WTC11 (cell line): ENCODE results near the gene SERTAD2.

Experiments used
- ATF1 ChIP-seq: sonication (generic); formaldehyde crosslinking; IDR thresholded peaks from 2 replicates; pipeline ENCODE4 v1.8.1; 2023; ENCODE audit warnings: mild to moderate bottlenecking, moderate library complexity, missing genetic modification reagents
- CBFB ChIP-seq: sonication (generic); formaldehyde crosslinking; IDR thresholded peaks from 2 replicates; pipeline ENCODE4 v1.8.1; 2022; ENCODE audit warnings: mild to moderate bottlenecking, low read depth, missing genetic modification reagents
- TF ChIP-seq, protein P1 (sequence below): sonication (generic); formaldehyde crosslinking; IDR thresholded peaks from 2 replicates; pipeline ENCODE4 v1.8.1; 2022; ENCODE audit warnings: mild to moderate bottlenecking, moderate library complexity, missing genetic modification reagents

DNA sequence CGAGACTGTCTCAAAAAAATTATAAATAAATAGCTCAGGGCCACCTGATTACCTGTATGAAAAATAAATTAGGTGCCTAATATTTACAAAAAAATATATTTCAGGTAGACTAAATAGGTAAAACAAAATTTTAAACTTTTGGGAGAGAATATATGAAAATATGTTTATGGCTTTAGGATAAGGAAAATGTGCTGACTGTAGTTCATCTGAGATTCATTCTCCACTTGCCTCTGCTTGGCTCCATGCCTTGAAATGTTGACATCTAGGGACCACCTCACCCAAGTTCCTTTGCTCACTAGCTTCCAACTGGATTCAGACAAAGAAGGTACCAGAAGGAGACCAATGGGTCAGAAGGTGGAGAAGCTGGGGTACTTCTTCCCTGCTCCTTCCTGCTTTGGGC lies 9.7 kb upstream of the SERTAD2 start:
- TF ChIP-seq, protein P1, sequence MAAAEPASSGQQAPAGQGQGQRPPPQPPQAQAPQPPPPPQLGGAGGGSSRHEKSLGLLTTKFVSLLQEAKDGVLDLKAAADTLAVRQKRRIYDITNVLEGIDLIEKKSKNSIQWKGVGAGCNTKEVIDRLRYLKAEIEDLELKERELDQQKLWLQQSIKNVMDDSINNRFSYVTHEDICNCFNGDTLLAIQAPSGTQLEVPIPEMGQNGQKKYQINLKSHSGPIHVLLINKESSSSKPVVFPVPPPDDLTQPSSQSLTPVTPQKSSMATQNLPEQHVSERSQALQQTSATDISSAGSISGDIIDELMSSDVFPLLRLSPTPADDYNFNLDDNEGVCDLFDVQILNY (CRISPR knock-in tag): no peak
- no peak for TF ChIP-seq CBFB (CRISPR knock-in tag)
- TF ChIP-seq ATF1 (CRISPR knock-in tag): no peak
